Limb (tissue), 2 donors: Measurements from ENCODE around the gene OR4C12.
"Not testable (repeated sequence)": the region's sequence is repeated elsewhere in the genome, so short reads cannot be mapped to it uniquely, and the experiment has no call there.

Experiments
- DNase-seq, 2 donors: peaks; one replicate each; pipeline ENCODE4 v3.0.0-alpha.2; 2016; ENCODE audit errors: extremely low spot score in 2 of 2

Gene OR4C12

GRCh38 chr11:49982435-49982834, at the start of gene OR4C12:
OR4C12 (minus strand) TSS chr11:49982535; CDS start chr11:49982501, 34 bp downstream.
- not testable (repeated sequence) for DNase-seq

GRCh38 chr11:50030193-50030592, 47.9 kb upstream of the OR4C12 start:
- DNase-seq, result no peak

GRCh38 chr11:49995565-49995964, 13.2 kb upstream of the OR4C12 start:
- DNase-seq, result no peak

DNA sequence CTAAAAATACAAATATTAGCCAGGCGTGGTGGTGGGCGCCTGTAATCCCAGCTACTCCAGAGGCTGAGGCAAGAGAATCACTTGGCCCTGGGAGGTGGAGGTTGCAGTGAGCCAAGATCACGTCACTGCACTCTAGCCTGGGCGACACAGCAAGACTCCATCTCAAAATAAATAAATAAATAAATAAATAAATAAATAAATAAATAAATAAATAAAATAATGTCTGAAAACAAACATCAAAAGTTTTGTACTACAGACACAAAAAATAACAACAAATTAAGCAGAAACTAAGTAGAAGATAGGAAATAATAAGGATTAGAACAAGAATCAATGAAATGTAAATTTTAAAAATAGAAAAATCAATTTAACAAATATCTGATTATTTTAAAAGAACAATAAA, 8.9 kb downstream of the OR4C12 start:
- DNase-seq, result not testable (repeated sequence)

DNA sequence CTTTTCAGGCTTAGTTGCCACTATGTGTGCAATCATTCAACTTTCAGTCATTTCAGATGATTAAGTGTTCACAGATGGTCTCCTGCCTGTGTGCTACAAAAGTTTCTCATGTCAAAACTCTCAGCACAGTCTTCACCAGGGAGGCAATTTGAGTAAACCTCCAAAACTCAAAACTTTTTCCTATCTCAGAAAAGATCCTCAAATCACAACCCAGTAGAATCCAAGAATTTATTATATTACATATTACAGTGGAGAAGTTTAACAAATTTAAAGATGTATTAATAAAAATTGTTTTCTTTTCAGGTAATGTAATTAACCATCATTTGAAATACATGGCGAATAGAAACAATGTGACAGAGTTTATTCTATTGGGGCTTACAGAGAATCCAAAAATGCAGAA, 30.2 kb downstream of the OR4C12 start, which contains the start of gene OR4C13:
OR4C13 (plus strand) TSS at position 301 of the 400 bp plus-strand sequence; CDS start at position 333, 32 bp downstream.
- no peak for DNase-seq

- DNase-seq, result not testable (repeated sequence)
Observed at GRCh38 chr11:49948701-49949100, 33.6 kb downstream of the OR4C12 start.
